ENCODE results near the gene PBX3.

The PBX3 gene

GRCh38 chr9:125878164-125878631 lies 131.0 kb downstream of the PBX3 start:
- Histone ChIP-seq H3K9me3 (replicated peaks in 1 of 2; ENCODE audit: control insufficient read depth in 2 of 2, insufficient read depth in 1 of 2, low read depth in 1 of 2, low read length in 2 of 2) (no peaks in the 10 kb centered on the region), H4K91ac (ENCODE audit: low read depth, low read length, poor library complexity) (no peak overlapping the region), H2AK5ac (ENCODE audit: low read depth, low read length) (no peak overlapping the region), H3K18ac (ENCODE audit: low read length) (no peak overlapping the region), H3K36me3 (replicated peaks in 1 of 2; ENCODE audit: control insufficient read depth in 2 of 2, insufficient read depth in 2 of 2, low read length in 2 of 2) (peaks cover 0 to 2% of the 10 kb centered on the region in 2 donors), H3K4me3 (ENCODE audit: low read length in 2 of 2) (no peak overlapping the region), H3K27me3 (ENCODE audit: control insufficient read depth in 3 of 3, insufficient read depth in 3 of 3, low read depth in 1 of 3, low read length in 3 of 3) (no peaks in the 10 kb centered on the region), H3K9ac (ENCODE audit: low read depth, low read length, poor library complexity) (no peak overlapping the region), H2BK120ac (ENCODE audit: low read depth, low read length) (no peak overlapping the region), H3K79me1 (ENCODE audit: low read depth, low read length) (no peaks in the 10 kb centered on the region), H2AFZ (ENCODE audit: low read length) (no peak overlapping the region), H3K23ac (ENCODE audit: low read depth, low read length, poor library complexity) (no peak overlapping the region), H3K14ac (ENCODE audit: low read length) (no peak overlapping the region), H2BK12ac (ENCODE audit: low read length) (no peak overlapping the region), H3K4ac (ENCODE audit: low read length) (no peak overlapping the region), H3K4me2 (ENCODE audit: insufficient read depth, low read length, poor library complexity, severe bottlenecking) (no peak overlapping the region), H4K8ac (ENCODE audit: low read depth, low read length) (no peak overlapping the region), H2BK15ac (ENCODE audit: low read length) (no peak overlapping the region), H3K27ac (replicated peaks; ENCODE audit: low read length) (no peak overlapping the region), H3K4me1 (ENCODE audit: control insufficient read depth in 2 of 2, insufficient read depth in 1 of 2, low read depth in 1 of 2, low read length in 2 of 2) (peaks cover 4 to 13% of the 10 kb centered on the region in 2 donors), H2BK5ac (ENCODE audit: low read length) (no peak overlapping the region)
- DNase-seq (ENCODE audit: low spot score): no peak
- no CpG with 5 or more reads among the region's 3 CpGs for WGBS, 2 donors (ENCODE audit: extremely low coverage in 2 of 2, insufficient read length in 2 of 2, insufficient replicate concordance in 1 of 2)

GRCh38 chr9:125881042-125881441 lies 133.9 kb downstream of the PBX3 start:
- DNase-seq (ENCODE audit: low spot score): no peak
- peaks cover 0 to 2% of the 10 kb centered on the region in 2 donors for H3K36me3 ChIP-seq (replicated peaks in 1 of 2; ENCODE audit: control insufficient read depth in 2 of 2, insufficient read depth in 2 of 2, low read length in 2 of 2)

GRCh38 chr9:125883565-125884217 lies 136.5 kb downstream of the PBX3 start:
- no peak overlapping the region for H3K9ac ChIP-seq (ENCODE audit: low read depth, low read length, poor library complexity)
- peaks cover 2 to 31% of the 10 kb centered on the region in 2 donors for H3K4me1 ChIP-seq (ENCODE audit: control insufficient read depth in 2 of 2, insufficient read depth in 1 of 2, low read depth in 1 of 2, low read length in 2 of 2)
- H2BK15ac ChIP-seq (ENCODE audit: low read length): no peak overlapping the region
- no peak overlapping the region for H3K27ac ChIP-seq (replicated peaks; ENCODE audit: low read length)
- no peaks in the 10 kb centered on the region for H3K9me3 ChIP-seq (replicated peaks in 1 of 2; ENCODE audit: control insufficient read depth in 2 of 2, insufficient read depth in 1 of 2, low read depth in 1 of 2, low read length in 2 of 2)
- H3K14ac ChIP-seq (ENCODE audit: low read length): no peak overlapping the region
- no peaks in the 10 kb centered on the region for H3K79me1 ChIP-seq (ENCODE audit: low read depth, low read length)
- H3K4me3 ChIP-seq (ENCODE audit: low read length in 2 of 2): no peak overlapping the region
- H2BK120ac ChIP-seq (ENCODE audit: low read depth, low read length): no peak overlapping the region
- H3K4me2 ChIP-seq (ENCODE audit: insufficient read depth, low read length, poor library complexity, severe bottlenecking): no peak overlapping the region
- no peaks in the 10 kb centered on the region for H3K36me3 ChIP-seq (replicated peaks in 1 of 2; ENCODE audit: control insufficient read depth in 2 of 2, insufficient read depth in 2 of 2, low read length in 2 of 2)
- H4K8ac ChIP-seq (ENCODE audit: low read depth, low read length): no peak overlapping the region
- H2BK5ac ChIP-seq (ENCODE audit: low read length): no peak overlapping the region
- H4K91ac ChIP-seq (ENCODE audit: low read depth, low read length, poor library complexity): no peak overlapping the region
- H3K27me3 ChIP-seq (ENCODE audit: control insufficient read depth in 3 of 3, insufficient read depth in 3 of 3, low read depth in 1 of 3, low read length in 3 of 3): no peaks in the 10 kb centered on the region
- H2AK5ac ChIP-seq (ENCODE audit: low read depth, low read length): no peak overlapping the region
- no peak overlapping the region for H2AFZ ChIP-seq (ENCODE audit: low read length)
- H2BK12ac ChIP-seq (ENCODE audit: low read length): no peak overlapping the region
- H3K4ac ChIP-seq (ENCODE audit: low read length): no peak overlapping the region
- H3K23ac ChIP-seq (ENCODE audit: low read depth, low read length, poor library complexity): no peak overlapping the region
- H3K18ac ChIP-seq (ENCODE audit: low read length): no peak overlapping the region
- WGBS, 2 donors (ENCODE audit: extremely low coverage in 2 of 2, insufficient read length in 2 of 2, insufficient replicate concordance in 1 of 2): no CpG with 5 or more reads among the region's 6 CpGs
- no peak for DNase-seq (ENCODE audit: low spot score)

More at GRCh38 chr9:125881042-125881441, 133.9 kb downstream of the PBX3 start:
- Histone ChIP-seq H4K91ac (ENCODE audit: low read depth, low read length, poor library complexity) (no peak overlapping the region), H3K4me2 (ENCODE audit: insufficient read depth, low read length, poor library complexity, severe bottlenecking) (no peak overlapping the region), H3K79me1 (ENCODE audit: low read depth, low read length) (no peaks in the 10 kb centered on the region), H3K9ac (ENCODE audit: low read depth, low read length, poor library complexity) (no peak overlapping the region), H3K27ac (replicated peaks; ENCODE audit: low read length) (no peak overlapping the region), H3K4me1 (ENCODE audit: control insufficient read depth in 2 of 2, insufficient read depth in 1 of 2, low read depth in 1 of 2, low read length in 2 of 2) (peaks cover 4 to 19% of the 10 kb centered on the region in 2 donors), H2AK5ac (ENCODE audit: low read depth, low read length) (no peak overlapping the region), H2AFZ (ENCODE audit: low read length) (no peak overlapping the region), H3K27me3 (ENCODE audit: control insufficient read depth in 3 of 3, insufficient read depth in 3 of 3, low read depth in 1 of 3, low read length in 3 of 3) (no peaks in the 10 kb centered on the region), H2BK15ac (ENCODE audit: low read length) (no peak overlapping the region), H3K23ac (ENCODE audit: low read depth, low read length, poor library complexity) (no peak overlapping the region), H2BK5ac (ENCODE audit: low read length) (no peak overlapping the region), H3K4ac (ENCODE audit: low read length) (no peak overlapping the region), H3K4me3 (ENCODE audit: low read length in 2 of 2) (no peak overlapping the region), H2BK120ac (ENCODE audit: low read depth, low read length) (no peak overlapping the region), H3K14ac (ENCODE audit: low read length) (no peak overlapping the region), H4K8ac (ENCODE audit: low read depth, low read length) (no peak overlapping the region), H3K18ac (ENCODE audit: low read length) (no peak overlapping the region), H3K9me3 (replicated peaks in 1 of 2; ENCODE audit: control insufficient read depth in 2 of 2, insufficient read depth in 1 of 2, low read depth in 1 of 2, low read length in 2 of 2) (no peaks in the 10 kb centered on the region), H2BK12ac (ENCODE audit: low read length) (no peak overlapping the region)

GRCh38 chr9:125884218-125884595 lies 137.0 kb downstream of the PBX3 start:
- H3K79me1 ChIP-seq (ENCODE audit: low read depth, low read length): no peaks in the 10 kb centered on the region
- no peak overlapping the region for H4K91ac ChIP-seq (ENCODE audit: low read depth, low read length, poor library complexity)
- no peak overlapping the region for H3K14ac ChIP-seq (ENCODE audit: low read length)
- no peak overlapping the region for H3K4ac ChIP-seq (ENCODE audit: low read length)
- H3K4me2 ChIP-seq (ENCODE audit: insufficient read depth, low read length, poor library complexity, severe bottlenecking): no peak overlapping the region
- no peak overlapping the region for H3K4me3 ChIP-seq (ENCODE audit: low read length in 2 of 2)
- H3K9ac ChIP-seq (ENCODE audit: low read depth, low read length, poor library complexity): no peak overlapping the region
- H2BK120ac ChIP-seq (ENCODE audit: low read depth, low read length): no peak overlapping the region
- no peak overlapping the region for H2AK5ac ChIP-seq (ENCODE audit: low read depth, low read length)
- H2BK12ac ChIP-seq (ENCODE audit: low read length): no peak overlapping the region
- peaks cover 5 to 35% of the 10 kb centered on the region in 2 donors for H3K4me1 ChIP-seq (ENCODE audit: control insufficient read depth in 2 of 2, insufficient read depth in 1 of 2, low read depth in 1 of 2, low read length in 2 of 2)
- no peak overlapping the region for H3K18ac ChIP-seq (ENCODE audit: low read length)
- no peaks in the 10 kb centered on the region for H3K36me3 ChIP-seq (replicated peaks in 1 of 2; ENCODE audit: control insufficient read depth in 2 of 2, insufficient read depth in 2 of 2, low read length in 2 of 2)
- H3K27me3 ChIP-seq (ENCODE audit: control insufficient read depth in 3 of 3, insufficient read depth in 3 of 3, low read depth in 1 of 3, low read length in 3 of 3): no peaks in the 10 kb centered on the region
- H3K23ac ChIP-seq (ENCODE audit: low read depth, low read length, poor library complexity): no peak overlapping the region
- H3K27ac ChIP-seq (replicated peaks; ENCODE audit: low read length): no peak overlapping the region
- no peak overlapping the region for H2AFZ ChIP-seq (ENCODE audit: low read length)
- no peak overlapping the region for H2BK5ac ChIP-seq (ENCODE audit: low read length)
- no peak for DNase-seq (ENCODE audit: low spot score)
- H3K9me3 ChIP-seq (replicated peaks in 1 of 2; ENCODE audit: control insufficient read depth in 2 of 2, insufficient read depth in 1 of 2, low read depth in 1 of 2, low read length in 2 of 2): no peaks in the 10 kb centered on the region
- H2BK15ac ChIP-seq (ENCODE audit: low read length): no peak overlapping the region
- H4K8ac ChIP-seq (ENCODE audit: low read depth, low read length): no peak overlapping the region
